ENCODE data around the gene PHYHIPL.

DNA sequence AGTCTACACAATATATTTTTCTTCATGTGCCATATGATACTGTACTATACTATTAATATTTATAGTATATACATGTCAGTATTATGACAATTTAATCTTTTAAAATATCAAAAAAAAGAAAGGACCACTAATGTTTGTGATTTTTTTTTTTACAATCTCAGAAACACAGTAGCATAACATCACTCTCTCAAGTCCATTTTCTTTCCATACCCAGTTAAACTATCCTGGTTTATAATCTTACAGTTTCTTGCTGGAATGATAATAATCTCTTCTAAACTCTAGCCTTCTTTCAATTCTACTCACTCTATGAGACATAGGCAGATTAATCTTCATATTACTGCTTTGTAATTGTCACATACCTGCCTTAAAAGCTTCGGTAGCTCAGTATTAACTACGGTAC, 8.9 kb upstream of the PHYHIPL start:
- no peak for TF ChIP-seq POLR2A (IDR thresholded peaks at IDR 0.05)
- TF ChIP-seq CTCF (IDR thresholded peaks at IDR 0.05), result no peak
- no peak for TF ChIP-seq POLR2AphosphoS5 (IDR thresholded peaks at IDR 0.05)
- no peak for TF ChIP-seq EP300 (IDR thresholded peaks at IDR 0.05)

All from stomach (tissue), 4 donors.